ENCODE results near the gene PKDCC. TPM values are rescaled to one million over a fixed set of nuclear protein-coding genes. Genes with fewer than 3 reads are reported as not detected.
"Not testable (repeated sequence)": the region's sequence is repeated elsewhere in the genome, so short reads cannot be mapped to it uniquely, and the experiment has no call there.

The PKDCC gene
- total and polyA plus RNA-seq, 8 donors, result 8.1 to 60.9 (median 24.5) TPM

- Histone ChIP-seq H3K9me3 (no peaks in the 10 kb centered on the region), H3K4me1 (peaks cover 0 to 6% (median 0%) of the 10 kb centered on the region in 3 donors), H3K27me3 (no peaks in the 10 kb centered on the region), H3K27ac (no peak overlapping the region), H3K36me3 (peaks cover 0 to 11% (median 0%) of the 10 kb centered on the region in 3 donors), H3K4me3 (no peak overlapping the region)
- peak in 3 of 4 donors; percentile 27 to 63 (median 51) for ATAC-seq
- no peak for FAIRE-seq
- intact Hi-C loops (cut with DNase I), result no loop called here
- TF ChIP-seq, protein P1, sequence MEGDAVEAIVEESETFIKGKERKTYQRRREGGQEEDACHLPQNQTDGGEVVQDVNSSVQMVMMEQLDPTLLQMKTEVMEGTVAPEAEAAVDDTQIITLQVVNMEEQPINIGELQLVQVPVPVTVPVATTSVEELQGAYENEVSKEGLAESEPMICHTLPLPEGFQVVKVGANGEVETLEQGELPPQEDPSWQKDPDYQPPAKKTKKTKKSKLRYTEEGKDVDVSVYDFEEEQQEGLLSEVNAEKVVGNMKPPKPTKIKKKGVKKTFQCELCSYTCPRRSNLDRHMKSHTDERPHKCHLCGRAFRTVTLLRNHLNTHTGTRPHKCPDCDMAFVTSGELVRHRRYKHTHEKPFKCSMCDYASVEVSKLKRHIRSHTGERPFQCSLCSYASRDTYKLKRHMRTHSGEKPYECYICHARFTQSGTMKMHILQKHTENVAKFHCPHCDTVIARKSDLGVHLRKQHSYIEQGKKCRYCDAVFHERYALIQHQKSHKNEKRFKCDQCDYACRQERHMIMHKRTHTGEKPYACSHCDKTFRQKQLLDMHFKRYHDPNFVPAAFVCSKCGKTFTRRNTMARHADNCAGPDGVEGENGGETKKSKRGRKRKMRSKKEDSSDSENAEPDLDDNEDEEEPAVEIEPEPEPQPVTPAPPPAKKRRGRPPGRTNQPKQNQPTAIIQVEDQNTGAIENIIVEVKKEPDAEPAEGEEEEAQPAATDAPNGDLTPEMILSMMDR (IDR thresholded peaks at IDR 0.05), result no peak
- peak in 2 of 6 donors; percentile 42 to 49 for DNase-seq
- WGBS, 2 donors, result 76 to 79% methylated on average over 14 of the region's 14 CpGs
Observed at GRCh38 chr2:42060718-42061619, 13.1 kb downstream of the PKDCC start.

DNA sequence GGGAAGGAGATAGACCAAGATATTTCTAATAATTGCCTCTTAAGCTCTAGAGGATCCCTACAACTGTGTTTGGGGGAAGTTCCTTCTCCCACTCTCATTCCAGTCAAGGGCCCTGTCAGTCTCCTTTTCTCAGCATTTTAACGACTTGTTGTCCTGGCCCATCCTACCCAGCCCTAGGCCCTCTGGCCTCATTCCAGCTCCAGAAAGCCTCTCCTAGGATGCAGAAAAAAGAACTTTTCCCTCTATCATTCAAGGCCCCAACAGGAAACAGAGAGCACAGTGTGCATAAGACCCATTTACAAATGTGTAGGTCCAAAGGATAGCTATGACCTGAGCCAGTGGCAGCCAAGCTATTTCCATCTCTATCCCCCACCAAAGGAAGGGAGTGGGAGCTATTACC, 14.0 kb downstream of the PKDCC start:
- DNase-seq, result peak in 1 of 6 donors; percentile 5

DNA sequence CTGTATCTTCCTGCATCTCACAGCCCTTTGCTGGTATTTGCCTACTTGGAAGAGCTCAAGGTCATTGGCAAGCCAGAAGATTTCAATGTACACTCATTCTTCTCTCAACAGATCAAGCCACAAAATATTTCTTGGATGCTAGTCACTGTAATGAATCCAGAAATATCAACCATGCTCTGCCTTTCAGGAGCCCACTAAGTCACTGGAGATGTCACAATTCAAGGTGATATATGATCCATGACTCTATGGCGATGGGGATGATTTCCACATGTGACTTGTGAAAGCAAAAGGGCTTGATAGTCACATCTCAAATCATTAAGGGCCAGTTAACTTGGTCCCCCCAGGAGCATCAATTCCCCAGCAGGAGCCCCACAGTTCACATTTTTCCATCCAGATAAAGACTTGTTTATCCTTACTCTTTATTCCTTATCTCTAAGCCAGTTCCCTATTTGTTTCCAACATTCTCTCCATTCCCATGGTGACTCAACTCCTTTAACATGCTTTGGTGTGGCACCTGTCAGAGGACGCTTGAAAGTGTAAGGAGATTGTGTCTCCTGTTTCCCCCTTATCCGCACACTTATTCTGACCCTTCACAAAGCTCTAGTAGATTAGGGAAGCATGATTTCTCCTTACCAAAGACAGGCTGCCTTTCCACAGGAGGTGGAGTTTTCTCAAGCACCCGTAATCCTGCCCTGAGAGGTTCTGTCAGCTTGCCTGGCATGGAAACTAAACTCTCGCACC, 15.8 kb downstream of the PKDCC start:
- no peaks in the 10 kb centered on the region for H3K9me3 ChIP-seq
- no peak overlapping the region for H3K27ac ChIP-seq
- intact Hi-C loops (cut with DNase I), result no loop called here
- H3K4me3 ChIP-seq, result no peak overlapping the region
- DNase-seq (no peak), FAIRE-seq (no peak), ATAC-seq (peak in 1 of 4 donors; percentile 50)
- H3K4me1 ChIP-seq, result peaks cover 0 to 6% (median 0%) of the 10 kb centered on the region in 3 donors
- WGBS, 2 donors, result 49% methylated on average over 5 of the region's 5 CpGs
- no peaks in the 10 kb centered on the region for H3K27me3 ChIP-seq
- TF ChIP-seq, protein P1 (IDR thresholded peaks at IDR 0.05), result no peak
- H3K36me3 ChIP-seq, result no peaks in the 10 kb centered on the region

More for the DNA sequence above, 14.0 kb downstream of the PKDCC start:
- 79 to 86% methylated on average over 1 of the region's 1 CpG for WGBS, 2 donors
- TF ChIP-seq, protein P1 (IDR thresholded peaks at IDR 0.05), result no peak
- Histone ChIP-seq H3K36me3 (peaks cover 0 to 11% (median 0%) of the 10 kb centered on the region in 3 donors), H3K27ac (no peak overlapping the region), H3K4me1 (peaks cover 0 to 6% (median 0%) of the 10 kb centered on the region in 3 donors), H3K9me3 (no peaks in the 10 kb centered on the region), H3K4me3 (no peak overlapping the region), H3K27me3 (no peaks in the 10 kb centered on the region)
- no peak for ATAC-seq
- intact Hi-C loops (cut with DNase I), result no loop called here
- FAIRE-seq, result no peak

DNA sequence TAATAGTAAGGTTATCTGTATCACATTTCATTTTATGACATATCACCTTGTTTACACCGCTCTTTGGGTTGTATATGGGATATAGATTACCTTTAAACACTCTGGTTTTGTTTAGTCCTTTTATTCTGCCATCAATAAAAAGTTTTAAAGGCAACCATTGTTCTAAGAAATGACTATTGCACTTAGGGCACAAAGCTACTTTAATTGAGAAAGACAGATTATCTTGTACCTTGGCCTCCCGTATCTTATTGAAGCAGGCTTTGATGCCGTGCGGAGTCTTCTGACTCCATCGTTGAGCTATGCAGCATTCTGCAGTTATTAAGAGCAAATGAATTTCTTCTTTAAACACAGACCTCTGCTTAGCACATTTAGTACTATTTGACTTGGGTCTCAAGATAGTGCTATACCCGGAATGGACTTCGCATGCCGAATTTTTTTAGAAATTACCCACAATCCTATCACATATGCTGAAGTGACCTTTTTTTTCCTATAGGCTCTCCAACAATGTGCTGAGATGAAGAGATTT, 16.7 kb downstream of the PKDCC start:
- TF ChIP-seq, protein P1 (IDR thresholded peaks at IDR 0.05), result no peak
- FAIRE-seq (peak; percentile 74), ATAC-seq (peak in 2 of 4 donors; percentile 55 to 56), DNase-seq (no peak)
- Histone ChIP-seq H3K4me1 (peaks cover 0 to 6% (median 0%) of the 10 kb centered on the region in 3 donors), H3K27ac (no peak overlapping the region), H3K9me3 (no peaks in the 10 kb centered on the region), H3K36me3 (no peaks in the 10 kb centered on the region), H3K4me3 (no peak overlapping the region), H3K27me3 (no peaks in the 10 kb centered on the region)
- intact Hi-C loops (cut with DNase I), result no loop called here
- WGBS, 2 donors, result 25 to 30% methylated on average over 8 of the region's 8 CpGs

DNA sequence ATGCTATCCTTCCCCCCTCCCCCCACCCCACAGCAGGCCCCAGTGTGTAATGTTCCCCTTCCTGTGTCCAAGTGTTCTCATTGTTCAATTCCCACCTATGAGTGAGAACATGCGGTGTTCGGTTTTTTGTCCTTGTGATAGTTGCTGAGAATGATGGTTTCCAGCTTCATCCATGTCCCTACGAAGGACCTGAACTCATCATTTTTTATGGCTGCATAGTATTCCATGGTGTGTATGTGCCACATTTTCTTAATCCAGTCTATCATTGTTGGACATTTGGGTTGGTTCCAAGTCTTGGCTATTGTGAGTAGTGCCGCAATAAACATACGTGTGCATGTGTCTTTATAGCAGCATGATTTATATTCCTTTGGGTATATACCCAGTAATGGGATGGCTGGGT, 17.9 kb downstream of the PKDCC start:
- H3K36me3 ChIP-seq; H3K4me1 ChIP-seq; FAIRE-seq; H3K4me3 ChIP-seq; ATAC-seq; H3K27me3 ChIP-seq; H3K9me3 ChIP-seq; DNase-seq; H3K27ac ChIP-seq; intact Hi-C loops (cut with DNase I): not testable (repeated sequence)
- 94 to 97% methylated on average over 5 of the region's 5 CpGs for WGBS, 2 donors

DNA sequence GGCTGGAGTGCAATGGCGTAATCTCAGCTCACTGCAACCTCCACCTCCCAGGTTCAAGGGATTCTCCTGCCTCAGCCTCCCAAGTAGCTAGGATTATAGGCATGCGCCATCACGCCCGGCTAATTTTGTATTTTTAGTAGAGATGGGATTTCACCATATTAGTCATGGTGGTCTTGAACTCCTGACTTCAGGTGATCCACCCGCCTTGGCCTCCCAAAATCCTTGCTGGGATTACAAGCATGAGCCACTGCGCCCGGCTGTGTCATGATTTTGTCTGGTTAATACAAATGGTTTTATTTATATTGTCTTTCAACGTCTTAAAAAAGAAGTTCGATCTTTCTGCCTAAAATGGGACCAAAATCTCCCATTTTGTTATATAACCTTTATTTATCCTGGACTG, 19.2 kb downstream of the PKDCC start:
- H3K4me3 ChIP-seq; FAIRE-seq; intact Hi-C loops (cut with DNase I); H3K27ac ChIP-seq; H3K36me3 ChIP-seq; H3K9me3 ChIP-seq; H3K4me1 ChIP-seq; H3K27me3 ChIP-seq; ATAC-seq: not testable (repeated sequence)
- WGBS, 2 donors, result 94 to 95% methylated on average over 9 of the region's 9 CpGs
- peak in 1 of 6 donors; percentile 13 for DNase-seq
